ENCODE results near the gene TRIP13. TPM values are rescaled to one million over a fixed set of nuclear protein-coding genes. Genes with fewer than 3 reads are reported as not detected.

The TRIP13 gene
- total RNA-seq, 4 donors from 2014 or later: 0.41 to 1.6 (median 0.50) TPM

DNA sequence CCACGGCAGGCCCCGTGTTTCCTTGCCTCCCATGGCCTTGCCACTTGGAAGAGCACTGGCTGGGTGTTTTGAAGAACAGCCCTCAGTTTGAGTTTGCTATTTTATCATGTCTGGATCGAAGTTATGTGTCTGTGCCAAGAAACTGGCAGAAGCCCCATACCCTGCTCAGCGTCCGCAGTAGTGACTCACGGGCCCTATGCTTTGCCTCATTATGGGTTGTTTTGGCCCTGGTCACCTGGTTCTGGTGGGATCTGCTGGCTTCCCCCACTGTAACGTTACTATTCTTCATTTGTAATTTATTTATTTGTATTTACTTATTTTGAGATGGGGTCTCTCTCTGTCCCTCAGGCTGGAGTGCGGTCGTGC lies 73.6 kb downstream of the TRIP13 start:
- H3K4me1 ChIP-seq: no peaks in the 10 kb centered on the region
- intact Hi-C loops (cut with DNase I; ENCODE audit: low total_unique reads): no loop called here
- DNase-seq (no peak), ATAC-seq (no peak)
- no peaks in the 10 kb centered on the region for H3K36me3 ChIP-seq
- H3K27me3 ChIP-seq: peaks cover 11 to 24% (median 15%) of the 10 kb centered on the region in 3 donors
- H3K9me3 ChIP-seq: no peaks in the 10 kb centered on the region
- no peak overlapping the region for H3K4me3 ChIP-seq
- in situ Hi-C loops (cut with MboI; ENCODE audit: low sequenced_read_pairs in 4 of 4): no loop called here
- TF ChIP-seq POLR2A (IDR thresholded peaks at IDR 0.05) (no peak), CTCF (IDR thresholded peaks at IDR 0.05 in 4 of 5, conservative IDR thresholded peaks at IDR 0.05 in 1 of 5) (no peak)
- H3K27ac ChIP-seq: no peak overlapping the region

DNA sequence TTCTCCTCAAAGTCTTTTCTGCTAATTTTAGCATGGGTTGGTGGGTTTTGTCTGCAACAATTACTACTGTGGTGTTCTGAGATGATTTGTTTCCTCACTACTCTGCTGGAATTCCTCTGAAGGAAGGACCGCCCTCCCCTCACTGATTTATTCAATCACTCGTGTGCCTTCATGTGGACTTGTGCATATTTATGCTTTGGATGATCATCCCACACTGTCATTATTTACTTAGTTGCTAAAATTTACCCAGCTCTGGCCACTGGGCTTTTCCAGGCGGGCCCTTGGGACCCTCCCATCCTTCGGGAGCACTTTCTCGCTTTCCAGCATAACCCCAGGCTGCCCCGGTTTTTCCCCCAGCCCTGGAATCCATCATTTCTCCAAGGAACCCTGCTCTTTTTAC lies 74.3 kb downstream of the TRIP13 start:
- Histone ChIP-seq H3K27ac (no peak overlapping the region), H3K27me3 (peaks cover 10 to 18% (median 14%) of the 10 kb centered on the region in 3 donors), H3K36me3 (no peaks in the 10 kb centered on the region), H3K9me3 (no peaks in the 10 kb centered on the region), H3K4me1 (no peaks in the 10 kb centered on the region), H3K4me3 (no peak overlapping the region)
- in situ Hi-C loops (cut with MboI; ENCODE audit: low sequenced_read_pairs in 4 of 4) (no loop called here), intact Hi-C loops (cut with DNase I; ENCODE audit: low total_unique reads) (no loop called here)
- no peak for ATAC-seq
- DNase-seq: no peak
- TF ChIP-seq POLR2A (IDR thresholded peaks at IDR 0.05) (no peak), CTCF (IDR thresholded peaks at IDR 0.05 in 4 of 5, conservative IDR thresholded peaks at IDR 0.05 in 1 of 5) (no peak)

Other genes starting within 250 kb of the TRIP13 start
- gene TPPP, start 199.5 kb upstream of the TRIP13 start, total RNA-seq: 1 to 10 TPM; 2.4 to 8.7 (median 3.2) TPM
- gene ZDHHC11B, start 108.2 kb upstream of the TRIP13 start, total RNA-seq: 1 to 10 TPM in 2 of 4 donors, under 1 TPM in 2; 0.24 to 1.2 (median 0.71) TPM
- gene ZDHHC11, start 41.9 kb upstream of the TRIP13 start, total RNA-seq: 1 to 10 TPM in 2 of 4 donors, under 1 TPM in 1, not detected in 1; 0.85 to 3.8 (median 2.3) TPM
- 10 to 100 TPM; 20.3 to 28.8 (median 22.2) TPM for gene BRD9, start 83 bp upstream of the TRIP13 start, total RNA-seq
- gene NKD2, start 115.9 kb downstream of the TRIP13 start, total RNA-seq: not detected
- gene SLC12A7, start 219.2 kb downstream of the TRIP13 start, total RNA-seq: 1 to 10 TPM; 1.6 to 5.3 (median 3.5) TPM

All from gastrocnemius medialis (tissue), 4 donors.